ENCODE data around the gene ZKSCAN3. TPM values are rescaled to one million over a fixed set of nuclear protein-coding genes. Genes with fewer than 3 reads are reported as not detected.

ZKSCAN3 gene
- total and polyA plus RNA-seq, 10 of the 15 experiments (the other 5 are each of a cell fraction or from before 2014, with no cell fraction given) = 0.86 to 4.3 (median 3.1) TPM

DNA sequence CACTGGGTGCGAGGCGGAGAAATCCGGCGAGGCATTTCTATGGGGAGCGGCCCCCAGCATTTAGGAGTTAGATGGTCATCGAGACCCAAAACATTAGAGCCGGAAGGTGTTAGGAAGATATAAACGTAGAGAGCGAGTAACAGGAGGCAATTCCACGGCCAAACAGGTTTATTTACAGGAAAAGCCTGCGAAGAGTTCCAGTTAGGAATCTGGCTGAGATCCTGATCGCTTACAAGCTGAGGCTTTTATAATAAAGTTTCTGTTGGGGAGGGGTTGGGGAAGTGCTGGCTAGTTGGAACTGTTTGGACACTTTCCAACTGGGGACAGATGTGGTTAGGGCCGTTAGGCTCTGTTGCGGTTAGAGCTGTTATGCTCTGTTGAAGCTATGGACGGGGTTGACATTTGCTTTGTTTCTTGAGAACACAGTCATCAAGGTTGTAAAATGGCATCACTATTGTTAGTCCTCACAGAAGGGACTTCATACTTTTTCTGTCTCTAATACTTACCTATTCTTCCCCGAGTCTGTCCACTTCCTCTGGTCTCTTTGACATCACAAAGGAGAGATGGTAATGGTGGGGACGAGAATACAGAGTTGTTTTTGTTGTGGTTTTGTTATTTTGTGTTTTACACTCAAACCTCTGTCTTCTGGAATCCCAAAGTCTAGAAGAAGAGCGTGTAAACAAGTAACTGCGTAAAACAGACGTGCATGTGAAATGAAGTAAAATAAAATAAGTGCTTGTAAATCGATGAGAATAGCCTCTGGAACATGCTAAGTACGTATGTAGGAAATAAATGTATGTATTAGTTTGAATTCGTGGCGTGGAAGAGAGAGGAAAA, 13.2 kb upstream of the ZKSCAN3 start (continued):
- TF ChIP-seq, protein P1, sequence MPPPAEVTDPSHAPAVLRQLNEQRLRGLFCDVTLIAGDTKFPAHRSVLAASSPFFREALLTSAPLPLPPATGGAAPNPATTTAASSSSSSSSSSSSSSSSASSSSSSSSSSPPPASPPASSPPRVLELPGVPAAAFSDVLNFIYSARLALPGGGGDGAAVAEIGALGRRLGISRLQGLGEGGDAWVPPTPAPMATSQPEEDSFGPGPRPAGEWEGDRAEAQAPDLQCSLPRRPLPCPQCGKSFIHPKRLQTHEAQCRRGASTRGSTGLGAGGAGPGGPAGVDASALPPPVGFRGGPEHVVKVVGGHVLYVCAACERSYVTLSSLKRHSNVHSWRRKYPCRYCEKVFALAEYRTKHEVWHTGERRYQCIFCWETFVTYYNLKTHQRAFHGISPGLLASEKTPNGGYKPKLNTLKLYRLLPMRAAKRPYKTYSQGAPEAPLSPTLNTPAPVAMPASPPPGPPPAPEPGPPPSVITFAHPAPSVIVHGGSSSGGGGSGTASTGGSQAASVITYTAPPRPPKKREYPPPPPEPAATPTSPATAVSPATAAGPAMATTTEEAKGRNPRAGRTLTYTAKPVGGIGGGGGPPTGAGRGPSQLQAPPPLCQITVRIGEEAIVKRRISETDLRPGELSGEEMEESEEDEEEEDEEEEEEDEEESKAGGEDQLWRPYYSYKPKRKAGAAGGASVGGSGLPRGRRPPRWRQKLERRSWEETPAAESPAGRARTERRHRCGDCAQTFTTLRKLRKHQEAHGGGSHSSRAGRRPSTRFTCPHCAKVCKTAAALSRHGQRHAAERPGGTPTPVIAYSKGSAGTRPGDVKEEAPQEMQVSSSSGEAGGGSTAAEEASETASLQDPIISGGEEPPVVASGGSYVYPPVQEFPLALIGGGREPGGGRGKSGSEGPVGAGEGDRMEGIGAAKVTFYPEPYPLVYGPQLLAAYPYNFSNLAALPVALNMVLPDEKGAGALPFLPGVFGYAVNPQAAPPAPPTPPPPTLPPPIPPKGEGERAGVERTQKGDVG (CRISPR knock-in tag; IDR thresholded peaks at IDR 0.05) = no peak
- TF ChIP-seq SIN3A (IDR thresholded peaks at IDR 0.05; ENCODE audit: low read depth, low read length) (no peak), EGR1 (IDR thresholded peaks at IDR 0.05; ENCODE audit: borderline replicate concordance in 1 of 2, low read depth in 2 of 2, low read length in 2 of 2) (0 out of 3 replicates have a peak, but pooled peaks of 1 of the 2 experiments have one; percentile 4), MTA3 (IDR thresholded peaks at IDR 0.05; ENCODE audit: borderline replicate concordance, low read length) (no peak), RBBP5 (conservative IDR thresholded peaks at IDR 0.05) (no peak), ZNF687 (IDR thresholded peaks at IDR 0.05) (peak; percentile 86), FOS (IDR thresholded peaks at IDR 0.05; ENCODE audit: borderline replicate concordance, extremely low read depth, insufficient read length) (no peak), ESRRA (IDR thresholded peaks at IDR 0.05; ENCODE audit: low read length) (no peak), PKNOX1 (IDR thresholded peaks at IDR 0.05) (0 out of 2 replicates have a peak, but pooled peaks have one; percentile 15), SREBF2 (IDR thresholded peaks at IDR 0.05; ENCODE audit: low read length) (no peak), KDM1A (IDR thresholded peaks at IDR 0.05; ENCODE audit: borderline replicate concordance) (no peak), SMC3 (IDR thresholded peaks at IDR 0.05; ENCODE audit: borderline replicate concordance, low read length) (no peak; the same call in 1 of the 2 replicates), RB1 (IDR thresholded peaks at IDR 0.05; ENCODE audit: borderline replicate concordance) (no peak), PML (IDR thresholded peaks at IDR 0.05; ENCODE audit: low read length) (0 out of 2 replicates have a peak, but pooled peaks have one; percentile 22), MAX (IDR thresholded peaks at IDR 0.05; ENCODE audit: low read depth, low read length) (peak; percentile 7; the same call in 1 of the 2 replicates), RUNX3 (IDR thresholded peaks at IDR 0.05; ENCODE audit: low read length) (peak; percentile 98)
- TF ChIP-seq, protein P2, sequence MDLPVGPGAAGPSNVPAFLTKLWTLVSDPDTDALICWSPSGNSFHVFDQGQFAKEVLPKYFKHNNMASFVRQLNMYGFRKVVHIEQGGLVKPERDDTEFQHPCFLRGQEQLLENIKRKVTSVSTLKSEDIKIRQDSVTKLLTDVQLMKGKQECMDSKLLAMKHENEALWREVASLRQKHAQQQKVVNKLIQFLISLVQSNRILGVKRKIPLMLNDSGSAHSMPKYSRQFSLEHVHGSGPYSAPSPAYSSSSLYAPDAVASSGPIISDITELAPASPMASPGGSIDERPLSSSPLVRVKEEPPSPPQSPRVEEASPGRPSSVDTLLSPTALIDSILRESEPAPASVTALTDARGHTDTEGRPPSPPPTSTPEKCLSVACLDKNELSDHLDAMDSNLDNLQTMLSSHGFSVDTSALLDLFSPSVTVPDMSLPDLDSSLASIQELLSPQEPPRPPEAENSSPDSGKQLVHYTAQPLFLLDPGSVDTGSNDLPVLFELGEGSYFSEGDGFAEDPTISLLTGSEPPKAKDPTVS (IDR thresholded peaks at IDR 0.05; ENCODE audit: low read depth, low read length) = no peak
- TF ChIP-seq, protein P3, sequence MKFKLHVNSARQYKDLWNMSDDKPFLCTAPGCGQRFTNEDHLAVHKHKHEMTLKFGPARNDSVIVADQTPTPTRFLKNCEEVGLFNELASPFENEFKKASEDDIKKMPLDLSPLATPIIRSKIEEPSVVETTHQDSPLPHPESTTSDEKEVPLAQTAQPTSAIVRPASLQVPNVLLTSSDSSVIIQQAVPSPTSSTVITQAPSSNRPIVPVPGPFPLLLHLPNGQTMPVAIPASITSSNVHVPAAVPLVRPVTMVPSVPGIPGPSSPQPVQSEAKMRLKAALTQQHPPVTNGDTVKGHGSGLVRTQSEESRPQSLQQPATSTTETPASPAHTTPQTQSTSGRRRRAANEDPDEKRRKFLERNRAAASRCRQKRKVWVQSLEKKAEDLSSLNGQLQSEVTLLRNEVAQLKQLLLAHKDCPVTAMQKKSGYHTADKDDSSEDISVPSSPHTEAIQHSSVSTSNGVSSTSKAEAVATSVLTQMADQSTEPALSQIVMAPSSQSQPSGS (IDR thresholded peaks at IDR 0.05; ENCODE audit: low read length) = no peak

Data from GM12878 (cell line).